Eye (tissue), 1 donor: ENCODE results near the gene CASQ2.
"Not testable (repeated sequence)": the region's sequence is repeated elsewhere in the genome, so short reads cannot be mapped to it uniquely, and the experiment has no call there.

Experiments
- DNase-seq: peaks from one replicate; pipeline ENCODE4 v3.0.0-alpha.2; 2015

Gene CASQ2

DNA sequence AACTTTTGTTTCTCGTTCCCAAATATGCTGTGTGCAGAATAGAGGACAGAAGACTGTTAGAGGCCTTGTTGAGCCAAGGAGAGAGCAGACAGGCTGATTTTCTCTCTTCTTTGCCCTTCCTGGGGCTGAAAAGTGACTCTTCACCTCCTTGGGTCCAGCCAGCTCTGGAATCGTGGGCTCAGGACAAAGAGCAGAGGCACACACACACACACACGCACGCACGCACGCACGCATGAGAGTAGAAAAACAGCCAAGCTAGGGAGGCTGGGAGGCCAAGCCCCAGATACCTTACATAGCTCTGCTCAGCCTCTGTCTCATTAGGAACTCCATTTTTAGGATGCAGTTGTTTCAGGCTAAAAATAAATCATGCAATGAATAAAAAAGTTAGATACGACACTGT lies at the start of gene CASQ2:
Gene CASQ2 (minus strand): TSS at position 166 of the 400 bp plus-strand sequence. CDS start 173 bp downstream, outside the sequence.
- DNase-seq = no peak

DNA sequence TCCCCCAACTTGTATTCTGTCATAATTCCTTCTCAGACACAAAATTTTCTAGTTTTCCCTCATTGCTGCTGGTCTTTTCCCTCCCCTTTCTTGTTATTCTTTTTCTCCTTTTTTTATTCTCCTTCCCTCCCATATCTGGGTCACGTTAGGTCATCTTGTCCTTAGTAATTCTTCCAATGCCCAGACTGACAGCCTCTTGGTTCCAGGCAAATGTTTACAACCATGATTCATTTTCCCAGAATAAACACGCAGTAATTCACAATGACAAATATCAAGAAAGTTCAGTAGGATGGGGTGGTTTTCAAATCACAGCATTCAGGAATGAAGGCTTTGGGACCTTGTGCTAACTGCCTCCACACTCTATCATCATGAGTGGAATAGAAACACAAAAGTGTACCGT lies 47.2 kb upstream of the CASQ2 start:
- no peak for DNase-seq

DNA sequence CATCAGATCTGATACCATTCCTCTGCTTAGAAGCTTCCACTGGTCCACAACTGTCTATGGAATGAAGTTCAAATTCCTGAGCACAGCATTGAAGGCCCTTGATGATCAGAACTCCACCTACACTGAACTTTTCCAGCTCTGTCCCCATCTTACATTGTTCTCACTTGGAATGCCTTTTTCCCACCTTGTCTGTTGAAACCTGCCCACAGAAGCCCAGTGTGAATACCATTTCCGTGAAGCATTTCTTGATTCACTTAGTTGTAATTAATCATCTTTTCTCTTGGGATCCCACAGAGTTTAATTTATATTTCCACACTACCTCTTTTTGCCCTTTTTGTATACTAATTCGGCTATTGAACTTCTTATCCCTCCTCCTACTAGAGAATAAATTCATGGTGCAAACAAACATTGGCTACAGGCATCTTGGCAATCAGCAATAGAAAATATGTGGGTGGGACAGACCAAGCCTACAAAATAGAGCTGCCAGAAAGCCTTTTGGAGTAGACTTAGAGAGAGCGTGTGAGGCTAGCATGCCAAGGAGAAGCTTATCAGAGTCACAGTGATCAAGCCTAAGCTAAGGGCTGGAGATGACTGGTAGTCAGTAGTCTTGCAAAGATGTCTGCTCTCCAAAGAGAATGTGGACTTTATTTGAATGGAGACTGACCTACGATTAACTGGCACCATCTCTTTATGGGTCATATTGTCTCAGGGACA lies 46.3 kb upstream of the CASQ2 start:
- no peak for DNase-seq

DNA sequence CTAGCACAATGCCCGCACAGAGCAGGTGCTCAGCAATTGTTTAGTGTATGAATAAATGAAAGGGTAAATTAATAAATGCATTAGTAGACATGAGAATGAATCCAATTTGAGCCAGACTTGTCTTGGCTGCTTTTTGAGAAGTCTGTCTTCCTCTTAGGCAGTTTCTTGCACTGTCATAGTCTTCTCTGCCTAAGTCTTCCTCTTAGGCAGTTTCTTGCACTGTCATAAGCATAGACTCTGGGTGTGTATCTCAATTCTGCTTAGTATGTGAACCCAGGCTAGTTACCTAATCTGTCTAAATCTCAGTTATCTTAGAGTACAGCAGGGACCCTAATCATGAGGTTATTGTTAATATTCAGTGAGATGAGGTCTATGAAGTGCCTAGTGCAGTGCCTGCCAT lies 45.2 kb upstream of the CASQ2 start:
- no peak for DNase-seq

DNA sequence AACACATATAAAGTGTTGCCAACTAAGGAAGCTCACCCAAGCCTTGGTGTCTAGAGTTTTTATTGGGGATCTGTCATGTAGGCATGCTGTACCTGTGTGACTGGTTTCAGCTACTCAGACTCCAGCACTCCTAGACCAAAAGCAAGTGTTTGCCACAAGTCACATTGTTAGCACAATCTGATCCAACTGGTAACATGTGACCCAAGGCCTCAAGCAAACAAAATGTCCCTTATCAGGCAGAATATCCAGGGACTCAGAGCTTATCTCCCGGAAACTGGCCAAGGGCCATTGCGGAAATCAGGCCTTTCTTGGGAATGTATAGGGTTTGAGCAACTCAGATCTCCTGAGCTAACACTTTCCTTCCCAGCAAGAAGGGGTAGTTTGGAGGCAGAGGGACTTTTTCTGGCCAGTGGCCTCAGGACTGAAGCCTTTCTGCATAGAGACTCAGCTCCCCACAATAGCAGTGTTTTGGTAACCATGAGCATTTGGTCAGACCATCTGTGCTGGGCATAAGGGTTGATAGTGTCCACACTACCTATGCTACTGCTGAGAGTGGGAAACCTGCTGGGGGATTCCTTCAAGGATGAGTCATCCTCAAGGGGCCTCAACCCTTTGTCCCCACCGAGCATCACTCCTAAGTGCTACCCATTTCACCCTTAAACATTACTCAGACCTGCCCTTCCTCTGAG lies 42.8 kb upstream of the CASQ2 start:
- no peak for DNase-seq

DNA sequence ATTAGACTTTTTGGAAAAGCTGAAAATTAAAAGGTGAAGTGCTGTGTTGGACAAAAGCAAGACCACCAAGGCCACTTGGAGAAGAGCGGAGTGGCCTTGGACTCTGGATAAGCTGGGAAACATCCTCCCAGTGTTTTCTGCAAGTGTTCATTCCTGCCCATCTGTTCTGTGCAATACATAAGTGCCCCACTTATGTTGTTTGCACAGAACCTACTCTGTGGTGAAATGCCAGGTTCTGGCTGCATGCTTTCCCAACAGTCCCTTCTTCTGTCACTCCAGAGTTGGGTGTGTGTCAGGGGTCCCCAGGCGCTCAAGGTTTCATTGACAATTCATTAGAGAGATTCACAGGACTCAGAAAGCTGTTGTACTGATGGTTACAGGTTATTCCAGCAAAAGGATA lies 42.1 kb upstream of the CASQ2 start:
- no peak for DNase-seq

DNA sequence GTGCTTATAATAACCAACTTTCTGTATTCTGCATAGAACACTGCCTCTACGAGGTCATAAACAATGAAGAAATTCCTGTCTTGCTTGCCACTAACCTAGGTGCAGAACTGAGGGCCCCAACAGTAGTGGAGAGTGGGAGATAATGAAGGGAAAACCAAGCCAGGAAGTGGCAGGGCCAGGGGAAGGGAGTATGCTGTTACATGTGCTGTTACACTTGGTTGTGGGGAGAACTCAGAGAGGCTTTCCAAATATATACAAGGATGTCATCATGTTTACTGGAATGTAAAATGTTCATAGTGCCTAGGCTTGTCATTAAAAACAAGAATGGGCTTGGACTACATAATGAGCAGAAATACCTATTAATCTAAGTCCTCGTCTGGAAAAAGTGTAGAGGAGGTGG lies 41.3 kb upstream of the CASQ2 start:
- DNase-seq = no peak

DNA sequence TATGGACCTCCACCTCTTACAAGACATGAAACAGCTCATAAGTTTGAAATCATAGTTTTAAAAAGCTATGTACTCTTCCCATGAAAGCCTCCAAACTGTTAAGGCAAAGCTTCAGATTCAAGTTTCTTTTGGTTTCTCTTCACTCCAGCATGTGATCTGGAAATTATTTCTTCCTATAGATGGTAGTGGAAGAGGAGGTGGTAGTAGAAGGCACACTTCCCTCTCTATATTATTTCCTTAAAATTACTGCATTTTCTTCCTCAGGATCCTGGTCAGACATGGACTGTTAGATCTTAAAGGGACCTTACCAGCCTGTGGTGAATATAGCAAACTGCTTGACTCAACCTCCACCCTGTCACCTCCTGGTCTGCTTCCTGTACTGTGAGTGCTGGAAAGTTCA lies 40.6 kb upstream of the CASQ2 start:
- DNase-seq = no peak

DNA sequence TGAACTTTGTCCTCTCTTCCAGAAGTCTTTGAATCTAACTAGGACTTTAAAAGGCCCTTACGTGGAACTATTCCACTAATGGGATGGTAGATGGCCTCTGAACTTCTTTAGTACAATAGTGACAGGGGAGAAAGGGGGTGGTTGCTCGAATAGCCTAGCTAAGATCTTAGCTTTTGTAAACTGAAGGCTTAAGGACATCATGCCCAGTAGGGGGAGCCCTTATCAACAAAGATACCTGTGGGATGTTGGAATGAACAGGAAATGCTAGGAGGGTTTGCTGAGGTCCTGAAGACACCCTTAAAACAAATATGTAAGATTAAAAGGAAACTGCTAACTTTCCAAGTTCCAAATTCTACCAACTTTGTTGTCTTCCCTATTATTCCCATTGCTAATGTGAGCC lies 39.2 kb upstream of the CASQ2 start:
- DNase-seq = peak; percentile 89

DNA sequence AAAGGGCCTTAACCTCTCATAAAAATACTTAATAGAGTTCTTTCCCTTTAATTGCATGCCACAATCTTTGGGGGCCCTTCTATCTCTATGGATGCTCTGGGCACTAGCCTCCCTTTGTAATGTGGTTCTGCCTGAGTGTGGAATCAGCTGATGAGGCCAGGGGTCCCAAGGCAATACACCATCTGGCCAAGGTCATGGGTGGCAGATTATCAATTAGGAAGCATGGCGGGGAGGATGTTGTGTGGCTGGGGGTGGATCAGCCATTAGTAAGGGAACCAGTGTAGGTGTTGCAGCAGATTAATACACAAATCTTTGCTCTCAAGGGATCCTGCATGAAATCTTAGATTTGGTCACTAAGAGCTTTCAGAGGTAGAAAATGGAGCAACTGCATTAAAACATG lies 37.1 kb upstream of the CASQ2 start:
- DNase-seq = peak; percentile 55

DNA sequence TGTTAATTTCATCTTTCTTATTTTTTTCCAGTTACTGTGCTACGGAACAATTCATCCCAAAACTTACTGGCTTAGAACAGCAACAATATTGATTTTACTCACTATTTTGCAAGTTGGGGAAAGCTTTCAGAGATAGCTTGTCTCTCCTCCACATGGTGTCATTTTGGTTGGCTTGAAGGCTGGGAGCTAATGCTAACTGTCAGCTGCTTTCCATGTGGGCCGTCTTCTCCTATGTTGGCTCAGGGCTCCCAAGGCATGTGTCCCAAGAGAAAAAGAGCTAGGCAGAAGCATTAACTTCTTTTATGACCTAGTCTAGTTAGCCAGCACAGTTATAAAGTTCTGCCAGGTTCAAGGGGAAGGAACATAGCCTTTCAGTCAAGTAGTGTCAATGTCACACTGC lies 33.9 kb upstream of the CASQ2 start:
- DNase-seq = peak; percentile 64

DNA sequence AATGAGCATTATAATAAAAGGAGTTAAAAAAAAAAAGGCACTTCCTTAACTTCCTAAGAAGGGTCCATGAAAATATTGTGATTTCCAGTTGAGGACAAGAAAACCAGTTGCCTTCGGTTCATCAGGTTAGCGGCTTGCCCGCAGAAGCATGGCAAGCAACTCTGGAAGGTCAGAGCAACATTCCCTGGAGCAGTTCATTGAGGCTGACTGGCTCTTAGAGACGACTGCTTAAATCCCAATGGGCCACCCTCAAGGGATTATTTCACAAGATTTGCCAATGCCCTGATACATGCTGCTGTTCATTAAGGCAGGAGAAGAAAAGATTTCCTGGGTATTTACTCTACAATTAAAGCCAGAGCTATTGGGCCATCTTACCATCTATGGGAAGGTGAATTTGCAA lies 29.0 kb upstream of the CASQ2 start:
- DNase-seq = peak; percentile 58

DNA sequence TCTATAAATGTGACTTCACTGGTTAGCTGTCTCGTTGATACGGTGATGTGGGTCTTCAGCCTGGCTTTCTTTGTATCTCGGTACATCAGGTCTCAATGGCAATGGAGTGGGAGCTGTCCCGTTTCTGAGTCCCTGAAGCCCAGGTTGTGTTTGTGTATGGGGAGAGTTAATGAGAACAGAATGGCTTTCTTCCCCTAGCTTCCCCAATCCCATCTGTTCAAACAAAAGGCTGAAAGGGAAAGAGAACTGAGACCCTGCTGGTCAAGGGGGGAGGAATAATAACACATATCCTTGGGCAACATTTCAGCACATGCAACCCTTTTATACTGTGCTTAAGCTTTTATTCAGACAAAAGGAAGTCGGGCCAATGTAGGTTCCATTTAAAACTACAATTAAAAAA lies 28.4 kb upstream of the CASQ2 start:
- peak; percentile 73 for DNase-seq

DNA sequence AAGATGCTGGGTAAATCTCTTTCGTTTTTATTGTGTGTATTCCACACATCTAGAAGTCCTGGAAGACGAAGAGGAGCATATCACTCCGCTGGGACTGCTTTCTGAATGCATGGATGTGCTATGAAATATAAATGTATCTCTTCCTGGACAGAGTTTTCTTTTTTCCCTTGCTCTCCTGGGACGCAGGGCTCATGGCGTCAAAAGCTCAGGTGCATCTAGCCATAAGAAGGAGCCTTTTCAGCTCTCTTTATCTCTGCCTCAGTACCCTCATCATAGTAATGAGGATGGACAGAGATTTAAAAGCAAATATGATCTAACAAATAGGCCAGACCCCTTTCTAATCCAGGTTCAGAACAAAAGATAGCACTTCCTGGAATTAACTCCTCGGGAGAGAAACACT lies 27.5 kb upstream of the CASQ2 start:
- DNase-seq = peak; percentile 82

DNA sequence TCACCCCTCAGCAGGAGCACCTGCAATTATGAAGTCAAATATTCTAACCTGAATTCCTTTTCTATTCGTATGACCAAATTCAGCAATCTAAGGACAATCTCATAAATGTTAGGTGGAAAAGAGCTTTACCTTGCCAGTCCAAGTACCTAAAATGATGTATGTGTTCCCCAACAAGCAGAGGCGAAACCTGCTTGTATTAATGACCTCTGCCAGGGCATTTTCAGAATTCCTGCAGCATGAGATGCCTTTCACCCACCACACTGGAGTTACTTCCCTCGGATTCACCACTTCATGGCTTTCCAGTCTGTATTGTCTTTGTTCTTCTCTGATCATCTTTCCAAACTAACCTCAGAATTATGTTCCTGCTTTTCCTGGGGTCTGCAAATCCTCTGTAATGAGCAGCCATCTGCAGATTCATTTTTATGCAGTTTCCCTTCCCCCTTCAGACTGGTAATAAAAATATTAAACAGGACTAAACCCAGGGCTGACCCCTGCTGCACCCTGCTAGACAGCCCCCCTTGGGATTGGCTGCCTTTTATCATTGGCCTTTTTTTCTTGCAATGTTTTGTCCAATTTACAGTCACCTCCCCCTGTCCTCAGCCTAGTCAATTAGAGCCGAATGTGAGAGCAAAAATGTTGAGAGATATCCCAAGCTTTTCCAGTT lies 26.6 kb upstream of the CASQ2 start:
- peak; percentile 74 for DNase-seq

DNA sequence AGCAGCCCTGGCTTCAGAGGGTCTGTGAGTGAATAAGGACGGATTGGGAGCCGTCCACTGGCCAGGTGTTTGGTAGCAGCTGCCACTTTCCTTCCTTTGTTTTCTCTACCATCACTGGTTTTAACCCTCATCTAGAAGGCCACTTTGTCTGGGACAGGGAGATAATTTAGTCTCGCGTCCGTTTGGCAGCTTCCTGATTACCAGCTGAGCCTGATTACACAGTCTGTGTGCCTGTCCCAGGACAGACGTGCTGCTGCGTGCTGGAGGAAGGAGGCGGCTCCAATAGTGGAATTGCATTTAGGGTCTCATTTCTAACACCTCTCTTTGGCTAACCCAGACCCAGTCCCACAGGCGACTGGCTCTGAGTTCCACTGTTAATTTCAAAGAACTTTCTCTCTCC lies 24.6 kb upstream of the CASQ2 start:
- DNase-seq = no peak

DNA sequence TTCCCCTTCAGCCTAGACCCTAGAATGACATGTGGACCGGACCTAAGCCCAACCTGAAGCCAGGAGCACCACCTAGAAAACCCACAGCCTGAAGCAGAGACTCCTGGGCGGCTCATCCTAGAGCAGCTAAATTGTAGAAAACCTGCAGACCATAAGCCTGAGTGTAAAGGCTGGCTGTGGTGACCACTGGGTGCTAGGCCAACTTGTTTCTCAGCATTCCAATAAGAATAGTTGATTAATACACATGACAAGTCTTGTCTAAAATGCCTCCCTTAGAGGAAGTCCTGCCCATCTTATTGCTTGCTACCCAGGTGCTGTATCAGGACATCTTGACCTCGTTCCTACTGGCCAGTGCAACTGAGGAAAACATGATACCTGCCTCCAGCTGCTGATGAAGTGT lies 23.3 kb upstream of the CASQ2 start:
- no peak for DNase-seq

DNA sequence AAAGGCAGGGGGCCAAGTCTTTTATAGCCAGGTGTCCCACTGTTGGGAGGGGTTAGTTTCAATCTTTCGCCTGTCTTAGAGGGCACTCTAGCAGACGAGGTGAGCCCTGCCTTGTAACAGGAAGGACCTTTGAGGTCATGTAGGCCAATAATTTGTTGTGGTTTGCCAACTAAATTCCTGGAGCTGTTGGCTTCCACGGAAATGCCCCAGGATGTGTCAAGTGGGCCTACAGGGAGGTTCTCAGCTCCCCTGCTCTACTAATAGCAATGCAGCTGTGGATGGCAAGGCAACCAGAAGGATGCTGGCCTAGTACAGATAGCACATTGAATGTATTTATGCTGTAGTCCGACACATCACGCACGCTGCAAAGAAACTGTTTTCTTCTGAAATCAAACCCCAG lies 22.3 kb upstream of the CASQ2 start:
- DNase-seq = no peak

DNA sequence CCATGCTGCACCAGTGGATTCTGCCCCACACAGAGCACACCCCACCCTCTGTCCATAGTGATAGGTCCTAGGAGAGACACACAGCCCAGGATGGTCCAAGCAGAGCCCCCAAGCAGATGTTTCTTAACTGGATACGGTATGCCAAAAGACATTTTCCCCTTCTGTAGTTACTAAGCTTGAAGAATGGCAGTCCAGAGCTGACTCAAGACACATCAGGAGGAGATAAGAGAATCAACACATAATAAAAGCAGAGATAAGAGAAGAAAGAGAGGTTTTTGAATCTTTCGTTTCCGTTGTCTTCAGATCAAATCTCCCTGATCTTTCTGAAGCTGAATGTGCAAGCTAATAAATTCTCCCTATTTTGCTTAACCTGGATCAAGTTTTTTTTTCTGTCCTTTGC lies 21.8 kb upstream of the CASQ2 start:
- DNase-seq = no peak

DNA sequence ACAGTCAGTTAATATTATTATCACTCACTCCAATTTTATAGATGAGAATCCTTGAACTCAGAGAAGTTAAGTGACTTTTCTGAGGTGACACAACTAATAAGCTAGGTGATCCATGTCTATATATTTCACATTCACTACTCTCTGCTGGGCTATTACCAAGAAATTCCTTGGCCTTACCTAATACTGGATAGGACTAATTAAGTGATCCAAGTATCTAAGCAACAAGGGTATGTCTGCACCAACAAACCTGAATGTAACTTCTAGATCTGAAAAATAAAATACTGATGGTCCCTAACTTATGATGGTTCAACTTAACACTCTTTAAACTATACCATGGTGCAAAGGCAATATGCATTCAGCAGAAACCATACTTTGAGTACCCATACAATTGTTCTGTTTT lies 14.8 kb upstream of the CASQ2 start:
- no peak for DNase-seq

DNA sequence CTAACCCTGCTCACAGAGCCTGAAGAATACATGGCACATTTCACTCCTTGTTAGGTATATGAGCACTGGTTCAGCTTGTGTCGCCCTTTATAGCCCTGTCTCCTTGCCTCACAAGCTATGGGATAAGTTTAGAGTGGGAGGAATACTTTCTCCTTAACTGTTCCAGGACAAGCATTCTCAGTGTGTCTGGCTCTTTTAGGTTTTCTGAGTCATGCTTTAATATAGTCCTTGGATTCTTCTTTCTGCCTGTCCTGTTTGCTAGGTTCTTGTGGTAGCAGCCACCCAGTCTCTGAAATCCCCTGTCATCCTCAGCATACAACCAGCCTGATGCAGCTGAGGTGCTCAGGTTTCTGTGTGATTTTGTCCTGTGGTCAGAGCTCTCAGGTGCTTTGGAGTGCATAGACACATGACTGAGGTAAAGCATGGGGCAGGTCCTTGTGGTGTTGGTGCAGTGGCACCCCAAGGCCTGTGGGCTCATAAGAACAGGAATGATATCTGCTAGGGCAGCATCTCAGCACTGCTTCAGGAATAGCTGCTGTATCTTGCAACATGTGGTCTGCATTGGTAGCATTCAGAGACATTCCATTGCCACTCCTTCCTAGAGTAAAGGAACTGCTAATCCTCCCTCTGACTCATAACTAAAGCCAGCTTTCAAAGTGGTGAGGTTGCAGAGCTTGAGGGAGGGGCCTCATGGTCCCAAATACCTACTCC lies 14.2 kb upstream of the CASQ2 start:
- DNase-seq = no peak

DNA sequence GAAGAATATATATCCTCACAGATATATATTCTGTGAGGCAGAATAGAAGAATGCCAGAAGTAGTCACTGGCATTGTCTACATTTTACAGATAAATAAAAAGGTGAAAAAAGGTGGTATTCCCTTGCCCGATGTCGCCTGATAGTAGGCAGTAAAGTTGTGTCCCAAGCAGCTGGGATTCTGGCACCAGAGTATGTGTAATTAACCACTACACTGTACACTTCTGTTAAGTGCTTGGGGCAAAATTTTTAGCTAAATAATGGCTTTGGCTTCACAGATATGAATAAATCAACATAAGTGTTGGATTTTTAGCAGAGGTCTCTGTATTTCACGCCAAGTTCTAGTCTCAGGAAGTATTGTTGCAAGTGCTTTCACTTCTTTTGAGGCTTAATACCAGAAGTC lies 13.3 kb upstream of the CASQ2 start:
- no peak for DNase-seq

DNA sequence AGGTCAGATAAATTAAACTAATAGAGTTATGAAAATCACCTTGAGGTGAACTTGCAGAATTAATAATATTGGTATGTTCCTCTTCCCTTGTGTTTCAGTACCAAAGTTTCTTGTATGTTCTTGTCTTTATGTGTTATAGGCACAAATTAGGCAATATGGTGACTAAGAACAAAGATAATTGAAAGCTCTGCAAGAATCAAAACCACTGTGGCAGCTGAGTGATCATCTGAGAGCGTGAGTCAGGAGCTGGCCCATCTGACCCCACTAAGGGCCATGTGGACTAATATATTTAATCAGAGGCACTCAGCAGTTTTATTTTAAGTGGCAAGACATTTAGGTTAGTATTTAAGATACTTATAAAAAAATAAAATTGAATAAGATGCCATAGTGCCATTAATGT lies 12.8 kb upstream of the CASQ2 start:
- no peak for DNase-seq

DNA sequence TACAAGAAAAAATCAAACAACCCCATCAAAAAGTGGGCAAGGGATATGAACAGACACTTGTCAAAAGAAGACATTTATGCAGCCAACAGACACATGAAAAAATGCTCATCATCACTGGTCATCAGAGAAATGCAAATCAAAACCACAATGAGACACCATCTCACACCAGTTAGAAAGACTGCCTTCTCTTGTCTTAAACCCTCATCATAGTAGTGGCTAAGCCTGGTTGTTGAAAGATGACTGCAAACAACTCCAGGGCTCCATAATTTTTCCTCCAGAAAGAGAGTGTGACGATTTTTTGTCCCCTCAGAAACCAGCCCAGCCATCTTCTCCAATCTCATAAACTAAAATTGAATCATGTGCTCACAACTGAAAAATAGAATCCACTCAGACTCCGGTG lies 12.1 kb upstream of the CASQ2 start:
- not testable (repeated sequence) for DNase-seq
